Neural cell (in vitro differentiated cells): Measurements from ENCODE around the gene TLX2. TPM values are rescaled to one million over a fixed set of nuclear protein-coding genes. Genes with fewer than 3 reads are reported as not detected.

Experiments used
- H2AFZ ChIP-seq: fragments of 200-600, 300-800 bp; sonication (generic), shearing (Covaris generic); 2 replicates; pipeline ENCODE4 v1.6.0; 2014; ENCODE audit warnings: low read depth, mild to moderate bottlenecking, antibody characterized with exemption, low read length, moderate library complexity
- H3F3A ChIP-seq: fragments of 200-600 bp; shearing (Covaris generic); 2 replicates; pipeline ENCODE4 v1.6.1; 2016; ENCODE audit warnings: mild to moderate bottlenecking, moderate library complexity, mixed read lengths, antibody characterized with exemption, low read length; ENCODE audit not compliant: insufficient read depth, poor library complexity, severe bottlenecking
- H3K27ac ChIP-seq: fragments of 200-600, 300-800 bp; sonication (generic), shearing (Covaris generic); 2 replicates; pipeline ENCODE4 v1.5.1; 2014; ENCODE audit warnings: mild to moderate bottlenecking, low read length, moderate library complexity
- H3K27me3 ChIP-seq: fragments of 300-800, 200-600 bp; sonication (generic), shearing (Covaris generic); 2 replicates; pipeline ENCODE4 v1.6.0; 2014; ENCODE audit warnings: mild to moderate bottlenecking, low read depth, low read length, moderate library complexity; ENCODE audit not compliant: insufficient read depth
- H3K36me3 ChIP-seq: fragments of 300-800, 200-600 bp; sonication (generic), shearing (Covaris generic); 2 replicates; pipeline ENCODE4 v1.5.1; 2014; ENCODE audit warnings: mild to moderate bottlenecking, antibody characterized with exemption, low read length, moderate library complexity; ENCODE audit not compliant: insufficient read depth
- H3K4me2 ChIP-seq: fragments of 300-800, 200-600 bp; sonication (generic), shearing (Covaris generic); 2 replicates; pipeline ENCODE4 v1.6.0; 2014; ENCODE audit warnings: mild to moderate bottlenecking, low read length
- H3K4me3 ChIP-seq: fragments of 300-800, 200-600 bp; sonication (generic), shearing (Covaris generic); 2 replicates; pipeline ENCODE4 v1.5.1; 2014; ENCODE audit warnings: mild to moderate bottlenecking, low read length, moderate library complexity
- H3K79me2 ChIP-seq: fragments of 200-600 bp; shearing (Covaris generic); replicated peaks from 2 replicates; pipeline ENCODE4 v1.6.0; 2014; ENCODE audit warnings: mild to moderate bottlenecking, low read length, moderate library complexity; ENCODE audit not compliant: insufficient read depth
- H3K9ac ChIP-seq: fragments of 300-800, 200-600 bp; sonication (generic), shearing (Covaris generic); 2 replicates; pipeline ENCODE4 v1.6.1; 2016; ENCODE audit warnings: mild to moderate bottlenecking, low read length, mixed read lengths
- H3K9me2 ChIP-seq: fragments of 200-600 bp; shearing (Covaris generic); 2 replicates; pipeline ENCODE4 v1.6.1; 2016; ENCODE audit warnings: mild to moderate bottlenecking, low read length, mixed read lengths; ENCODE audit not compliant: insufficient read depth
- H3K9me3 ChIP-seq: fragments of 200-600, 300-800 bp; sonication (generic), shearing (Covaris generic); 2 replicates; pipeline ENCODE4 v1.6.1; 2016; ENCODE audit warnings: mild to moderate bottlenecking, mixed run types, low read length, moderate library complexity, mixed read lengths
- H4K20me1 ChIP-seq: fragments of 200-600 bp; shearing (Covaris generic); 2 replicates; pipeline ENCODE4 v1.6.1; 2016; ENCODE audit warnings: mild to moderate bottlenecking, mixed run types; ENCODE audit not compliant: insufficient read depth
- EP300 ChIP-seq: fragments of 450-650 bp; conservative IDR thresholded peaks from 2 replicates; pipeline ENCODE4 v1.6.1; 2014; ENCODE audit warnings: antibody characterized with exemption, mild to moderate bottlenecking, moderate library complexity; ENCODE audit not compliant: poor library complexity, severe bottlenecking
- EZH2 ChIP-seq: fragments of 200-600, 300-800 bp; shearing (Covaris generic), sonication (generic); IDR thresholded peaks from 2 replicates; pipeline ENCODE4 v1.6.1; 2014; ENCODE audit warnings: antibody characterized with exemption, low read length, borderline replicate concordance, mild to moderate bottlenecking; ENCODE audit not compliant: insufficient read depth, poor library complexity, severe bottlenecking
- MXI1 ChIP-seq: fragments of 450-650 bp; conservative IDR thresholded peaks from 2 replicates; pipeline ENCODE4 v1.6.1; 2014; ENCODE audit warnings: antibody characterized with exemption, mild to moderate bottlenecking; ENCODE audit not compliant: poor library complexity, severe bottlenecking
- POLR2AphosphoS5 ChIP-seq: IDR thresholded peaks from 2 replicates; pipeline ENCODE4 v1.6.1; 2012
- RAD21 ChIP-seq: fragments of 450-650 bp; conservative IDR thresholded peaks from 2 replicates; pipeline ENCODE4 v1.6.1; 2014; ENCODE audit warnings: antibody characterized with exemption, mild to moderate bottlenecking, moderate library complexity
- SMC3 ChIP-seq: fragments of 450-650 bp; conservative IDR thresholded peaks from 2 replicates; pipeline ENCODE4 v1.6.1; 2014; ENCODE audit warnings: antibody characterized with exemption, mild to moderate bottlenecking, moderate library complexity; ENCODE audit not compliant: poor library complexity
- TAF1 ChIP-seq: IDR thresholded peaks from 2 replicates; pipeline ENCODE4 v1.6.1; 2012; ENCODE audit warnings: low read depth
- polyA plus RNA-seq: library from polyadenylated mRNA; depleted of rRNA; stranded (reverse); fragments of >200 nt; gene quantifications from 2 replicates; pipeline ENCODE4 v1.2.3, GENCODE V29; 2014
- TF ChIP-seq, protein P1 (sequence below): IDR thresholded peaks from 2 replicates; pipeline ENCODE4 v1.6.1; 2012; ENCODE audit warnings: borderline replicate concordance
- TF ChIP-seq, protein P2 (sequence below): fragments of 450-650 bp; IDR thresholded peaks from 2 replicates; pipeline ENCODE4 v1.5.1; 2014; ENCODE audit warnings: antibody characterized with exemption, mild to moderate bottlenecking, moderate library complexity; ENCODE audit not compliant: poor library complexity, severe bottlenecking

The TLX2 gene
- polyA plus RNA-seq, 1 donor from 2014 or later: not detected

DNA sequence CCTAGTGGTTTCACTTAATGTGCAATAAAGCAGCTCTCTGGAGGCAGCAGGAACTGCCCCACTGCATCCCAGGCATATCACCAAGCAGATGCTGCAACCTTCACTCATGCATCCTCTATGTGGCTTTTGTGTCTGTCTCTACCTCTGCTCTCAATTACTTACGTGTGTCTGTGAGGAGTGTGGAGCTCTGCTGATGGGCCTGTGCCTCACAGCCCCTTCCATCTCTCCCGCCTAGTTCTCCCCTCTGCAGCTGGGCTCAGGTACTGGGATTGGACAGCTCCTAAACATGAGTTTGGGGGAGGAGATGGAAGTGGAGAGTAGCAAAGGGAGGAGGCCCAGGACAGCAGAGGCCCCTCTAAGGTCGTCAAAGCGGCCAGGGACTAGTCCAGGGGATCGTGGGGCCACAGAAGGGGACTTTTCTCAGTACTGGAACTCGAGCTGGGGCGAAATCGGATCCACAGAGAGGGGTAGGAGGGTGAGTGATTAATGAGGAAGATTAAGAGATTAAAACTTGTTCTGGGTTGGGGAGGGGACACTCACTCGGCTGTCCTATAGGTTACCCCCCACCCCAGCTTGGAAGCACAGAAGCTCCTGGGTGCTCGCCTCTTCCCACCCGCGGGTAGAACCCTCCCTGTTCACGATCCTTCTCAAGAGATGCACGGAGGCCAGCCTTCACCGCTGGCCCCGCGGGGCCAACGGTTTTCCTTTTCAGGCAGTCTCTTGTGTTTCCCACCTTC, 12.7 kb upstream of the TLX2 start:
- Histone ChIP-seq H3K9me2 (no peaks in the 10 kb centered on the region), H3K36me3 (peaks cover 7% of the 10 kb centered on the region), H3K27ac (no peak overlapping the region), H2AFZ (no peak overlapping the region), H3K9me3 (no peaks in the 10 kb centered on the region), H3K27me3 (peaks cover 94% of the 10 kb centered on the region), H3K4me2 (no peak overlapping the region), H3K79me2 (peaks cover under 1% of the 10 kb centered on the region), H3K9ac (no peak overlapping the region), H3F3A (no peaks in the 10 kb centered on the region), H4K20me1 (no peaks in the 10 kb centered on the region), H3K4me3 (no peak overlapping the region)
- TF ChIP-seq, protein P1, sequence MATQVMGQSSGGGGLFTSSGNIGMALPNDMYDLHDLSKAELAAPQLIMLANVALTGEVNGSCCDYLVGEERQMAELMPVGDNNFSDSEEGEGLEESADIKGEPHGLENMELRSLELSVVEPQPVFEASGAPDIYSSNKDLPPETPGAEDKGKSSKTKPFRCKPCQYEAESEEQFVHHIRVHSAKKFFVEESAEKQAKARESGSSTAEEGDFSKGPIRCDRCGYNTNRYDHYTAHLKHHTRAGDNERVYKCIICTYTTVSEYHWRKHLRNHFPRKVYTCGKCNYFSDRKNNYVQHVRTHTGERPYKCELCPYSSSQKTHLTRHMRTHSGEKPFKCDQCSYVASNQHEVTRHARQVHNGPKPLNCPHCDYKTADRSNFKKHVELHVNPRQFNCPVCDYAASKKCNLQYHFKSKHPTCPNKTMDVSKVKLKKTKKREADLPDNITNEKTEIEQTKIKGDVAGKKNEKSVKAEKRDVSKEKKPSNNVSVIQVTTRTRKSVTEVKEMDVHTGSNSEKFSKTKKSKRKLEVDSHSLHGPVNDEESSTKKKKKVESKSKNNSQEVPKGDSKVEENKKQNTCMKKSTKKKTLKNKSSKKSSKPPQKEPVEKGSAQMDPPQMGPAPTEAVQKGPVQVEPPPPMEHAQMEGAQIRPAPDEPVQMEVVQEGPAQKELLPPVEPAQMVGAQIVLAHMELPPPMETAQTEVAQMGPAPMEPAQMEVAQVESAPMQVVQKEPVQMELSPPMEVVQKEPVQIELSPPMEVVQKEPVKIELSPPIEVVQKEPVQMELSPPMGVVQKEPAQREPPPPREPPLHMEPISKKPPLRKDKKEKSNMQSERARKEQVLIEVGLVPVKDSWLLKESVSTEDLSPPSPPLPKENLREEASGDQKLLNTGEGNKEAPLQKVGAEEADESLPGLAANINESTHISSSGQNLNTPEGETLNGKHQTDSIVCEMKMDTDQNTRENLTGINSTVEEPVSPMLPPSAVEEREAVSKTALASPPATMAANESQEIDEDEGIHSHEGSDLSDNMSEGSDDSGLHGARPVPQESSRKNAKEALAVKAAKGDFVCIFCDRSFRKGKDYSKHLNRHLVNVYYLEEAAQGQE: no peak
- TF ChIP-seq EP300 (no peak), TAF1 (no peak), EZH2 (no peak), MXI1 (no peak), POLR2AphosphoS5 (no peak), RAD21 (no peak), SMC3 (no peak)
- TF ChIP-seq, protein P2, sequence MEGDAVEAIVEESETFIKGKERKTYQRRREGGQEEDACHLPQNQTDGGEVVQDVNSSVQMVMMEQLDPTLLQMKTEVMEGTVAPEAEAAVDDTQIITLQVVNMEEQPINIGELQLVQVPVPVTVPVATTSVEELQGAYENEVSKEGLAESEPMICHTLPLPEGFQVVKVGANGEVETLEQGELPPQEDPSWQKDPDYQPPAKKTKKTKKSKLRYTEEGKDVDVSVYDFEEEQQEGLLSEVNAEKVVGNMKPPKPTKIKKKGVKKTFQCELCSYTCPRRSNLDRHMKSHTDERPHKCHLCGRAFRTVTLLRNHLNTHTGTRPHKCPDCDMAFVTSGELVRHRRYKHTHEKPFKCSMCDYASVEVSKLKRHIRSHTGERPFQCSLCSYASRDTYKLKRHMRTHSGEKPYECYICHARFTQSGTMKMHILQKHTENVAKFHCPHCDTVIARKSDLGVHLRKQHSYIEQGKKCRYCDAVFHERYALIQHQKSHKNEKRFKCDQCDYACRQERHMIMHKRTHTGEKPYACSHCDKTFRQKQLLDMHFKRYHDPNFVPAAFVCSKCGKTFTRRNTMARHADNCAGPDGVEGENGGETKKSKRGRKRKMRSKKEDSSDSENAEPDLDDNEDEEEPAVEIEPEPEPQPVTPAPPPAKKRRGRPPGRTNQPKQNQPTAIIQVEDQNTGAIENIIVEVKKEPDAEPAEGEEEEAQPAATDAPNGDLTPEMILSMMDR: no peak

DNA sequence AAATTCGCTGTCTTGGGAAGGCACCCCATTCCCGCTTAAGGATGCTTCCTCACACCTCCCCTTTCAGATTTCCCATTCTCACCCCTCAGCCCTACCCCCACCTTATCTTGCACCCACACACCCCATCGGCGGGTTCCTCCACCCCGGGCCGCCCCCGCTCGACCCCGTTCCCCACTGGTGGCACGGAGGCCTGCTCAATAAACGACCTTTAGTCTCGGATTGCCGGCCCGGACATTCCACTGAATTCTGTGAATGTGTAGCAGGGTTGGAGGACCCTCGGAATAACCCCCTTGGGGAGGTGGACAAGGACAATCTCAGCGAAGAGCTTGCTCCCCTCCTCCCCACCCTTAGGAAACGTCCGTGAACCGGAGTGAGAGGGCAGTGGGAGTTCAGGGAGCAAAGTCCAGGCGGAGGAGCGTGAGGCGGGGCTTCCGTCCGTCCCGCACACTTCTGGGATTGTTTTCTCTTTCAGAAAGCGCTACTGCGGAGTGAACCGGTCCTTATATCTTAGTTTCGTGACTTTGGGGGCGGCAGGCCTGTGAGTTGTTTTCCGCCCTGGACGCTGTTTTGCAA, 12.0 kb upstream of the TLX2 start:
- H3K27me3 ChIP-seq: peaks cover 87% of the 10 kb centered on the region
- TF ChIP-seq EZH2 (peak; percentile 61), TAF1 (no peak)
- H4K20me1 ChIP-seq: no peaks in the 10 kb centered on the region
- no peaks in the 10 kb centered on the region for H3K9me2 ChIP-seq
- H3K36me3 ChIP-seq: peaks cover 7% of the 10 kb centered on the region
- no peak overlapping the region for H2AFZ ChIP-seq
- no peak overlapping the region for H3K4me3 ChIP-seq
- H3K27ac ChIP-seq: no peak overlapping the region
- H3K9ac ChIP-seq: no peak overlapping the region
- H3K4me2 ChIP-seq: no peak overlapping the region
- H3F3A ChIP-seq: no peaks in the 10 kb centered on the region
- H3K9me3 ChIP-seq: no peaks in the 10 kb centered on the region
- H3K79me2 ChIP-seq: peaks cover 6% of the 10 kb centered on the region
